ENCODE data around the gene ASIC1. TPM values are rescaled to one million over a fixed set of nuclear protein-coding genes. Genes with fewer than 3 reads are reported as not detected.

Gene ASIC1
- total and polyA plus RNA-seq, 2 of the 13 experiments (the other 11 are each of a cell fraction or from before 2014, with no cell fraction given): 0.44 to 1.5 TPM

DNA sequence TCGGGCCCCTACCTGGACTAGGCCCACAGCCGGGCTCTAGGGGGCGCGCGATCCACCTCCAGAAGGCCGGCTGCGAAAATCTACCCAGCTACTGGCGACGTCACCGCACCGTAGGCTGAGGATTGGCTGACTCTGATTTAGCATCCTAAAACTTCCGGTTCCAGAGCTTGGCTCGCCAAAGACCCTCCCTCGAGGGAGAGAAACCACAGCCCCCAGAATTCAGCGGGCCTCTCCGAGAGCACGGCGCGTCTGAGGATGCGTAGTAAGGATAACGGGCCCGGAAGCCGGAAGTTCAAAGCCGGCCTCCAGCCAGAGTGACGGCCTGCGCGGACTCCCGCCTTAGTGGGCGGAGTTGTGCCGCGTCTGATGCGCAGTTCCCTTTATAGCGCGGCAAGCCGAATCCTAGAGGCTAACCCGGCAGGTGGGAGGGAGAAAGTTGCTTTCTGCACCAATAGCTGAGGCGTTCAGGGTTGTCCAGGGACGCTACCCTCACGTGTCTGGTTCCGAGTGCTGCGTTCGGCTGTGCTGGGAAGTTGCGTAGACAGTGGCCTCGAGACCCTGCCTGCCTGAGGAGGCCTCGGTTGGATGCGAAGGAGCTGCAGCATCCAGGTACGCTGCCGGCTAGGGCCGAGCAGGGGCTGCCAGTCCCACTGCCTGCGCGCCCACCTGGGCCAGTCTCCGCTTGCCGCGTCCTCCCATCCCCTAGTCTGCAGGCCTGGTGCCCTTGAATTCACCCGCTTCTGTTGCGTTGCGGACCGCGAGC is 54.5 kb downstream of the ASIC1 start, which contains the start of gene COX14 (continued):
- no peak for TF ChIP-seq AHDC1 (CRISPR knock-in tag; IDR thresholded peaks at IDR 0.05; ENCODE audit: borderline replicate concordance)
- 0 out of 2 replicates have a peak, but pooled peaks have one; percentile 58 for TF ChIP-seq ZNF33B (CRISPR knock-in tag; IDR thresholded peaks at IDR 0.05)
- no peak for TF ChIP-seq ZNF557 (CRISPR knock-in tag; IDR thresholded peaks at IDR 0.05)
- TF ChIP-seq ATF7-NPFF (CRISPR knock-in tag; IDR thresholded peaks at IDR 0.05; ENCODE audit: low read depth): peak; percentile 70
- TF ChIP-seq ZFY (CRISPR knock-in tag; IDR thresholded peaks at IDR 0.05): peak; percentile 90
- peak; percentile 75; the same call in 1 of the 2 replicates for TF ChIP-seq ZFP41 (CRISPR knock-in tag; IDR thresholded peaks at IDR 0.05; ENCODE audit: borderline replicate concordance)
- TF ChIP-seq ZSCAN5A (CRISPR knock-in tag; IDR thresholded peaks at IDR 0.05; ENCODE audit: borderline replicate concordance): peak; percentile 66; the same call in 1 of the 2 replicates
- TF ChIP-seq NFIB (CRISPR knock-in tag; IDR thresholded peaks at IDR 0.05; ENCODE audit: borderline replicate concordance): no peak
- TF ChIP-seq NFE2 (CRISPR knock-in tag; IDR thresholded peaks at IDR 0.05): no peak
- TF ChIP-seq ZBTB26 (CRISPR knock-in tag; IDR thresholded peaks at IDR 0.05; ENCODE audit: borderline replicate concordance): peak; percentile 10; the same call in 1 of the 2 replicates
- no peak for TF ChIP-seq HOXD1 (CRISPR knock-in tag; IDR thresholded peaks at IDR 0.05)
- TF ChIP-seq, protein P1, sequence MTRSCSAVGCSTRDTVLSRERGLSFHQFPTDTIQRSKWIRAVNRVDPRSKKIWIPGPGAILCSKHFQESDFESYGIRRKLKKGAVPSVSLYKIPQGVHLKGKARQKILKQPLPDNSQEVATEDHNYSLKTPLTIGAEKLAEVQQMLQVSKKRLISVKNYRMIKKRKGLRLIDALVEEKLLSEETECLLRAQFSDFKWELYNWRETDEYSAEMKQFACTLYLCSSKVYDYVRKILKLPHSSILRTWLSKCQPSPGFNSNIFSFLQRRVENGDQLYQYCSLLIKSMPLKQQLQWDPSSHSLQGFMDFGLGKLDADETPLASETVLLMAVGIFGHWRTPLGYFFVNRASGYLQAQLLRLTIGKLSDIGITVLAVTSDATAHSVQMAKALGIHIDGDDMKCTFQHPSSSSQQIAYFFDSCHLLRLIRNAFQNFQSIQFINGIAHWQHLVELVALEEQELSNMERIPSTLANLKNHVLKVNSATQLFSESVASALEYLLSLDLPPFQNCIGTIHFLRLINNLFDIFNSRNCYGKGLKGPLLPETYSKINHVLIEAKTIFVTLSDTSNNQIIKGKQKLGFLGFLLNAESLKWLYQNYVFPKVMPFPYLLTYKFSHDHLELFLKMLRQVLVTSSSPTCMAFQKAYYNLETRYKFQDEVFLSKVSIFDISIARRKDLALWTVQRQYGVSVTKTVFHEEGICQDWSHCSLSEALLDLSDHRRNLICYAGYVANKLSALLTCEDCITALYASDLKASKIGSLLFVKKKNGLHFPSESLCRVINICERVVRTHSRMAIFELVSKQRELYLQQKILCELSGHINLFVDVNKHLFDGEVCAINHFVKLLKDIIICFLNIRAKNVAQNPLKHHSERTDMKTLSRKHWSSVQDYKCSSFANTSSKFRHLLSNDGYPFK (CRISPR knock-in tag; IDR thresholded peaks at IDR 0.05; ENCODE audit: borderline replicate concordance): peak; percentile 84
- TF ChIP-seq ZNF773 (CRISPR knock-in tag; IDR thresholded peaks at IDR 0.05; ENCODE audit: borderline replicate concordance): no peak
- peak; percentile 29 for TF ChIP-seq STAG1 (CRISPR knock-in tag; IDR thresholded peaks at IDR 0.05)
- peak; percentile 74 for TF ChIP-seq IRF2 (CRISPR knock-in tag; IDR thresholded peaks at IDR 0.05)

All from HepG2 (cell line).